Subcutaneous adipose tissue (tissue), 4 donors: ENCODE results near the gene PNCK. TPM values are rescaled to one million over a fixed set of nuclear protein-coding genes. Genes with fewer than 3 reads are reported as not detected.

ENCODE experiments used
- CTCF ChIP-seq: fragments of 450-650 bp; IDR thresholded peaks from one replicate; pipeline ENCODE4 v1.5.1; 2016; ENCODE audit warnings: low read depth, mild to moderate bottlenecking, control low read depth, antibody characterized with exemption, moderate library complexity
- total RNA-seq, 4 donors: library from RNA; depleted of rRNA; stranded (reverse); fragments of >200 nt; gene quantifications; one replicate each; pipeline ENCODE4 v1.1.0, GENCODE V29; 2016

Gene PNCK
- total RNA-seq, 4 donors from 2014 or later, result 1.8 to 2.6 TPM; not detected in 2

DNA sequence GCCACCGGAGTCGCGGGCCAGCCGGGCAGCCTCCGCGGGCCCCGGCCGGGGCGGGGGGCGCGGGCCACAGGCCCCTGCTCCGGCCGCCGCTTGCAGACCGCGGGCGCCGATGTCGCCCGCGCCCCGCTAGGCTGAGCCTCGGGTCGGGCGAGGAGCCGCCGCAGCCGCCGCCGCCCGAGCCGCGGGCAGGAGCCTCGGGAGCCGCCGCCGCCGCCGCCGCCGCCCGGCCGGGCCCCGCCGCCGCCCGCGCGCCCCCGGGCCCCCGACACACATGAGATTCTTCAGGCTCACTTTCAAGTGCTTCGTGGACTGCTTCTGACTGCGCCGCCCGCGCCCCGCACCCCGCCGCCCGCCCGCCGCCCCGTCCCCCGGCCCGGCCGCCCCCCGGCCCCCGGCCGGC lies 14.5 kb upstream of the PNCK start:
- TF ChIP-seq CTCF, result no peak

- no peak for TF ChIP-seq CTCF
Measured at GRCh38 chrX:153687121-153688039, 13.8 kb upstream of the PNCK start, which contains the start of gene SLC6A8. Gene SLC6A8 (plus strand): TSS chrX:153687926. CDS start chrX:153688575, 649 bp downstream.

DNA sequence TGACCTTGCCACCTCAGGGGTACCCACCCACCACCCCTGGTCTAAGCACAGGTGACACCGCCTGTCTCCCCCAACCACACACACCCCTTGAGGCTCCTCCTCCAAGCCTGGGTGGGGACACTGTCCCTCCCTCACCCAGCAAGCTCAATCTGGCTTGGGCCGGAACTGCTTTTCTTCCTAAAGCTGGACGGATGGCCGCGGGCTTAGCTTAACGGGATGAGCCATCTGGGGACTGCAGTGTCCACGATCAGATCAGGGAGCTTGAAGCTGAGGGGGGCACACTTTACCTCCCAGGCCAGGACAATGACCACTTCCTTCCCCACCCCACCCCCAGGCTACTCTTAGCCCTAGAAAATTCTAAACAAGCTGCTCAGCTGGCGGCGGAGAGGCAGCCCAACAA lies 13.1 kb upstream of the PNCK start:
- no peak for TF ChIP-seq CTCF

- no peak for TF ChIP-seq CTCF
Measured at GRCh38 chrX:153685751-153686696, 12.4 kb upstream of the PNCK start.

DNA sequence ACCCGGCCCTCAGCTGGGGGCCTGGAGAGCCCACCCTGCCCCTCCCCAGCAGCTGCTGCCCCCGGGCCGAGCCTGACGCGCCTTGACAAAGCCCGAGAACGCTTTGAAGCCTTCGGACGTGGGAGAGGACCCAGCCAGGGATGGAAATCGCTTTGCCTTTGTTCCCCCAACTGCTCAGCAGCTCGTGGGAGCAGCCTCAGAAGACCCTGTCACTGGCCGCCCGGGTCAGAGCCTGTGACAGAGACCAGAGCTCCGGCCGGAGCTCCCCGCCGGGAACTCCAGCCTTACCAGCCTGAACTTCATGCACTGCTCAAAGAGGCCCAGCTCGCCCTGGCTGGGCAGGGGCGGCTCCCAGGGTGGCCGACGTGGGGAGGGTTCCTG lies 11.5 kb upstream of the PNCK start:
- TF ChIP-seq CTCF, result no peak

GRCh38 chrX:153684467-153685155 lies 11.0 kb upstream of the PNCK start:
- TF ChIP-seq CTCF, result no peak
